Stimulated activated CD8-positive, alpha-beta memory T cell treated with anti-CD3 and anti-CD28 coated beads, Interleukin-4, amount 100 ng/mL, for 4 hours (primary cell): ENCODE data around the gene ABCA7.
A peak's percentile ranks its signal among the peaks of the same experiment; 100 is the strongest.

ENCODE experiments used
- DNase-seq, 2 donors: peaks; one replicate each; pipeline ENCODE4 v3.0.0-alpha.2; 2020; ENCODE audit warnings: low read depth in 2 of 2, low spot score in 1 of 2

The ABCA7 gene

GRCh38 chr19:1001538-1002166, 38.3 kb upstream of the ABCA7 start:
- peak; percentile 30 to 62 for DNase-seq

- DNase-seq: no peak
These were observed 37.3 kb upstream of the ABCA7 start for GRCh38 chr19:1002600-1002999.

- no peak for DNase-seq
These were observed 36.6 kb upstream of the ABCA7 start for GRCh38 chr19:1003283-1003682.

GRCh38 chr19:1004204-1004802, 35.6 kb upstream of the ABCA7 start:
- no peak for DNase-seq

GRCh38 chr19:1004803-1005664, 34.9 kb upstream of the ABCA7 start:
- DNase-seq: no peak

- DNase-seq: no peak
These were observed 33.1 kb upstream of the ABCA7 start for GRCh38 chr19:1006711-1007398.

GRCh38 chr19:1007399-1008251, 32.3 kb upstream of the ABCA7 start:
- DNase-seq: no peak

- no peak for DNase-seq
These were observed 31.5 kb upstream of the ABCA7 start for GRCh38 chr19:1008268-1009040.

- no peak for DNase-seq
These were observed 30.6 kb upstream of the ABCA7 start for GRCh38 chr19:1009041-1009980.

GRCh38 chr19:1009981-1010538, 29.8 kb upstream of the ABCA7 start:
- DNase-seq: no peak

- DNase-seq: no peak
These were observed 29.1 kb upstream of the ABCA7 start for GRCh38 chr19:1010586-1011510.

- DNase-seq: no peak
These were observed 28.0 kb upstream of the ABCA7 start for GRCh38 chr19:1011831-1012333.

- no peak for DNase-seq
These were observed 27.6 kb upstream of the ABCA7 start for GRCh38 chr19:1012334-1012733.

- DNase-seq: no peak
These were observed 26.7 kb upstream of the ABCA7 start for GRCh38 chr19:1013218-1013617.

- DNase-seq: no peak
These were observed 25.5 kb upstream of the ABCA7 start for GRCh38 chr19:1014161-1015060.

GRCh38 chr19:1015061-1015781, 24.7 kb upstream of the ABCA7 start:
- no peak for DNase-seq
